Aorta (tissue), 5 donors: ENCODE results near the gene ADAMTS8. TPM values are rescaled to one million over a fixed set of nuclear protein-coding genes. Genes with fewer than 3 reads are reported as not detected.

Experiments used
- ATAC-seq: fragments of 200-7000 bp; cut with Tn5 transposase; one replicate; pipeline ENCODE4 v1.9.1; 2022; ENCODE audit warnings: moderate library complexity; ENCODE audit not compliant: low FRiP score
- DNase-seq, 2 donors: peaks; one replicate each; pipeline ENCODE4 v3.0.0-alpha.2; 2020
- H3K27ac ChIP-seq, 2 donors: one replicate each; pipeline ENCODE4 v1.5.1; 2013; ENCODE audit warnings: low read length in 2 of 2, mild to moderate bottlenecking in 2 of 2, moderate library complexity in 2 of 2, control low read depth in 1 of 2, inconsistent platforms in 1 of 2, low read depth in 1 of 2
- H3K27me3 ChIP-seq, 2 donors: one replicate each; pipeline ENCODE4 v1.6.1; 2013; ENCODE audit warnings: control low read depth in 1 of 2, low read length in 1 of 2, mild to moderate bottlenecking in 1 of 2, moderate library complexity in 1 of 2; ENCODE audit not compliant: insufficient read depth in 2 of 2, control insufficient read depth in 1 of 2
- H3K36me3 ChIP-seq, 2 donors: one replicate each; pipeline ENCODE4 v1.6.1; 2013; ENCODE audit warnings: control low read depth in 1 of 2, low read length in 1 of 2, mild to moderate bottlenecking in 1 of 2; ENCODE audit not compliant: insufficient read depth in 2 of 2, control insufficient read depth in 1 of 2
- H3K4me1 ChIP-seq, 2 donors: one replicate each; pipeline ENCODE4 v1.6.1; 2013; ENCODE audit warnings: low read length in 2 of 2, control low read depth in 1 of 2, mild to moderate bottlenecking in 1 of 2, moderate library complexity in 1 of 2; ENCODE audit not compliant: insufficient read depth in 2 of 2, control insufficient read depth in 1 of 2
- H3K4me3 ChIP-seq, 2 donors: one replicate each; pipeline ENCODE4 v1.5.1; 2013; ENCODE audit warnings: low read length in 2 of 2, control low read depth in 1 of 2, mild to moderate bottlenecking in 1 of 2
- H3K9me3 ChIP-seq: one replicate; pipeline ENCODE4 v1.6.1; 2013; ENCODE audit warnings: mild to moderate bottlenecking, low read length; ENCODE audit not compliant: control insufficient read depth
- WGBS, 2 donors: extraction: QIAGEN DNeasy Blood & Tissue Kit; methylation state at CpG; one replicate each; pipeline ENCODE4 v1.1.7; 2013; 5-methylcytosine and 5-hydroxymethylcytosine counted together
- intact Hi-C, 2 donors: fragments of 100-400 bp; cut with DNase I; formaldehyde crosslinking; loops; one replicate each; pipeline versions ENCODE4 v1.14.2 to v1.15.0; 2022
- polyA plus RNA-seq, 2 donors: library from polyadenylated mRNA; stranded (reverse); fragments of 200-250 nt; gene quantifications; one replicate each; pipeline ENCODE4 v1.2.3, GENCODE V29; 2013
- total RNA-seq, 2 donors: library from RNA; stranded (reverse); fragmentation: NEBNext Ultra II Directional; extraction: Animal tissue kit (Norgen Biotek cat#: 25700); gene quantifications; one replicate each; pipeline ENCODE4 v1.2.1, GENCODE V29; 2021
- donor health status: healthy with polysubstance abuse.
- donor health status: Bipolar disorder and iron deficiency.
- donor health status: DM: no; HTN: no; CAD: no.
- donor health status: DM: no; HTN: no; CAD: no.
- donor health status: DM: yes; HTN: yes; CAD: no.

ADAMTS8 gene
- total and polyA plus RNA-seq, 4 donors, result 3.3 to 64.9 (median 7.2) TPM

DNA sequence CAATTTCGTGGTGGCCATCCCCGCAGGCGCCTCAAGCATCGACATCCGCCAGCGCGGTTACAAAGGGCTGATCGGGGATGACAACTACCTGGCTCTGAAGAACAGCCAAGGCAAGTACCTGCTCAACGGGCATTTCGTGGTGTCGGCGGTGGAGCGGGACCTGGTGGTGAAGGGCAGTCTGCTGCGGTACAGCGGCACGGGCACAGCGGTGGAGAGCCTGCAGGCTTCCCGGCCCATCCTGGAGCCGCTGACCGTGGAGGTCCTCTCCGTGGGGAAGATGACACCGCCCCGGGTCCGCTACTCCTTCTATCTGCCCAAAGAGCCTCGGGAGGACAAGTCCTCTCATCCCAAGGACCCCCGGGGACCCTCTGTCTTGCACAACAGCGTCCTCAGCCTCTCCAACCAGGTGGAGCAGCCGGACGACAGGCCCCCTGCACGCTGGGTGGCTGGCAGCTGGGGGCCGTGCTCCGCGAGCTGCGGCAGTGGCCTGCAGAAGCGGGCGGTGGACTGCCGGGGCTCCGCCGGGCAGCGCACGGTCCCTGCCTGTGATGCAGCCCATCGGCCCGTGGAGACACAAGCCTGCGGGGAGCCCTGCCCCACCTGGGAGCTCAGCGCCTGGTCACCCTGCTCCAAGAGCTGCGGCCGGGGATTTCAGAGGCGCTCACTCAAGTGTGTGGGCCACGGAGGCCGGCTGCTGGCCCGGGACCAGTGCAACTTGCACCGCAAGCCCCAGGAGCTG lies 44.8 kb upstream of the ADAMTS8 start:
- Histone ChIP-seq H3K36me3 (no peaks in the 10 kb centered on the region), H3K4me3 (no peak overlapping the region), H3K27ac (no peak overlapping the region), H3K27me3 (no peaks in the 10 kb centered on the region), H3K4me1 (no peaks in the 10 kb centered on the region), H3K9me3 (no peaks in the 10 kb centered on the region)
- DNase-seq, result no peak
- no peak for ATAC-seq
- intact Hi-C loops, result no loop called here
- whole genome bisulfite sequencing, 2 donors, result 96 to 97% methylated on average over 43 to 52 of the region's 52 CpGs

DNA sequence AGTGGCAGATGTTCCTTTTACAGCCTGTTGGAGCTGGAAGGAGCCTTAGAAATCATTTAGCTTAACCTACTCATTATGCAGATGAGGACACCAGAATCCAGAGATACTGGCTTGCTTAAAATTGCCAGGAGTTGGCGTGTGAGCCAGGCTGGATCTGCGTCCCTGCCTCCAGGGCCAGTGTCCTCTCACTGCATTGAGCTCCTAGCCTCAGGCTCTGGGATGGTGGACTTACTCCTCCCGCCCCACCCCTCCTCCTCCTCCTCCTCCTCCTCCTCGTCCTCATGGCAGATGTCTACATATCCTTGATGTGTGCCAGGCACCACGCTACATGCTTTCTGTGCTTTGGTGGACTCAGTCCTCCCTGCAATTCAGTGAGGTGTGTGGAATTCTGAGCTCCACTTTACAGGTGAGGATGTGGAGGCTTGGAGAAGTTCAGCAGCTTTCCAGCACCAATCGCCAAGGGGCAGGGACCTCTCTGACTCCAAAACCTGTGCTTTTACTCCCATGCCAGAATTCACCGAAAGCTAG lies 44.1 kb upstream of the ADAMTS8 start:
- Histone ChIP-seq H3K9me3 (no peaks in the 10 kb centered on the region), H3K27me3 (no peaks in the 10 kb centered on the region), H3K4me3 (no peak overlapping the region), H3K4me1 (no peaks in the 10 kb centered on the region), H3K27ac (no peak overlapping the region), H3K36me3 (no peaks in the 10 kb centered on the region)
- ATAC-seq (no peak), DNase-seq (no peak)
- WGBS, 2 donors, result 93 to 95% methylated on average over 7 of the region's 7 CpGs
- intact Hi-C loops, result no loop called here

DNA sequence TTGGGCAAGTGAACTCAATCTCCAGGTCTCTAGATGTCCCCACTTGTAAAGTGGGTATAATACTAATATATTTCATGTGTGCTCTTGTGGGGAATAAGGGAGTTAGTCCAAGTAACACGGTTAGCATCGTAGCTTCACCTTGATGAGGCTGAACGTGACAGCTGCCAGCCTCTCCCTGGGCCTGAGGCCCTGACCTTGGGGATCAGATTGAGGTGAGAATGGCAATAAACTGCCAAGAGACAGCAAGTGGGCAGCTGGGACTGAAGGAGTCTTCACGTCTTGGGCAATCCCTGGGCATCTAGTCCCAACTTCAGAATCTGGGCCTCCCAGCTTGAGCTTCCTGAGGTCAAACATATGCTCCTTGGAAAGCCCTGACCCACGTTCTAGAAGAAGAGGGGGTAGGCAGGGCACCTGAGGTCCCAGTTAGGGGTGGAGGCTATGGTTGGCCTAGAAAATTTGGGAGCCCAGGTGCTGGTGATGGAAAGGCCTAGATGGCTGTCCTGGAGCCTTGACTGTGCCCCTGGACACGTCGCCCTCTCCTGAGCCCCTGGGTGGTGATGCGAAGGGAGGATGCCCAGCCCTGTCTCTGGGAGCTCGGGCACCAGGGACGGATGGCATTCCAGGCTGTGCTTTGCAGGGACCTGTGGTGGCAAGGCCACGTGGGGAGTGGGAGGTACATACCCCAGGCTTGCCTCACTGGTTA lies 43.5 kb upstream of the ADAMTS8 start:
- no peaks in the 10 kb centered on the region for H3K36me3 ChIP-seq
- DNase-seq, result no peak
- H3K27ac ChIP-seq, result no peak overlapping the region
- no peak for ATAC-seq
- H3K4me1 ChIP-seq, result no peaks in the 10 kb centered on the region
- no peaks in the 10 kb centered on the region for H3K27me3 ChIP-seq
- no peaks in the 10 kb centered on the region for H3K9me3 ChIP-seq
- H3K4me3 ChIP-seq, result no peak overlapping the region
- intact Hi-C loops, result no loop called here
- WGBS, 2 donors, result 89 to 92% methylated on average over 11 of the region's 11 CpGs

DNA sequence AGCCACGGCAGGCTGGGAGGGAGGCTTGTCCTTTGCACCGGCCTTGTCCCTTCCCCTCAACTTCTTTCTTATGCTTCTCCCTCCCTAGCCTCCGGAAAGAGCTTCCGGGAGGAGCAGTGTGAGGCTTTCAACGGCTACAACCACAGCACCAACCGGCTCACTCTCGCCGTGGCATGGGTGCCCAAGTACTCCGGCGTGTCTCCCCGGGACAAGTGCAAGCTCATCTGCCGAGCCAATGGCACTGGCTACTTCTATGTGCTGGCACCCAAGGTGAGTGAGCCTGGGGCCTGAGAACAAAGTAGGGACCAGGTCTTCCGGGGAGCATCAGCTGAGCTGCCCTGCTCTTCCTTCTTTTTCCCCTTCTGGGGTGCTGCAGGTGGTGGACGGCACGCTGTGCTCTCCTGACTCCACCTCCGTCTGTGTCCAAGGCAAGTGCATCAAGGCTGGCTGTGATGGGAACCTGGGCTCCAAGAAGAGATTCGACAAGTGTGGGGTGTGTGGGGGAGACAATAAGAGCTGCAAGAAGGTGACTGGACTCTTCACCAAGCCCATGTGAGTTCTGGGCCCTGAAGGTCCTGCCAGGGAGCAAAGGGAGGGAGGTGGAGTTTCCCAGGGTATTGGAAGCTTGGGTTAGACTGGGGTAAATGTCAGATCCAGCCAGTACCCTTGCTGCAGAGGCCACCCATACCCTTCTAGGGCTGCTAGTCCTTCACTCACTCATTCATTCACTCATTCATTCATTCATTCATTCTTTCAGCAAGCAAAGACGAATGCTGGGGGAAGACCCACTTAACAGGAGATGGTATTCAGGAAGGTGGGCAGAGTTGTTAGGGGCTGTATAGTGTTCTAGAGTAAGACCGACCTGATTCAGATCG lies 42.7 kb upstream of the ADAMTS8 start:
- Histone ChIP-seq H3K36me3 (no peaks in the 10 kb centered on the region), H3K4me1 (no peaks in the 10 kb centered on the region), H3K27me3 (no peaks in the 10 kb centered on the region), H3K4me3 (no peak overlapping the region), H3K27ac (no peak overlapping the region), H3K9me3 (no peaks in the 10 kb centered on the region)
- ATAC-seq (no peak), DNase-seq (no peak)
- WGBS, 2 donors, result 90 to 91% methylated on average over 20 of the region's 20 CpGs
- intact Hi-C loops, result no loop called here

GRCh38 chr11:130469181-130469580 lies 40.8 kb upstream of the ADAMTS8 start:
- Histone ChIP-seq H3K4me1 (no peaks in the 10 kb centered on the region), H3K9me3 (no peaks in the 10 kb centered on the region), H3K4me3 (no peak overlapping the region), H3K27ac (no peak overlapping the region), H3K36me3 (no peaks in the 10 kb centered on the region), H3K27me3 (no peaks in the 10 kb centered on the region)
- intact Hi-C loops, result no loop called here
- WGBS, 2 donors, result 91 to 93% methylated on average over 6 of the region's 6 CpGs
- DNase-seq (no peak), ATAC-seq (no peak)

DNA sequence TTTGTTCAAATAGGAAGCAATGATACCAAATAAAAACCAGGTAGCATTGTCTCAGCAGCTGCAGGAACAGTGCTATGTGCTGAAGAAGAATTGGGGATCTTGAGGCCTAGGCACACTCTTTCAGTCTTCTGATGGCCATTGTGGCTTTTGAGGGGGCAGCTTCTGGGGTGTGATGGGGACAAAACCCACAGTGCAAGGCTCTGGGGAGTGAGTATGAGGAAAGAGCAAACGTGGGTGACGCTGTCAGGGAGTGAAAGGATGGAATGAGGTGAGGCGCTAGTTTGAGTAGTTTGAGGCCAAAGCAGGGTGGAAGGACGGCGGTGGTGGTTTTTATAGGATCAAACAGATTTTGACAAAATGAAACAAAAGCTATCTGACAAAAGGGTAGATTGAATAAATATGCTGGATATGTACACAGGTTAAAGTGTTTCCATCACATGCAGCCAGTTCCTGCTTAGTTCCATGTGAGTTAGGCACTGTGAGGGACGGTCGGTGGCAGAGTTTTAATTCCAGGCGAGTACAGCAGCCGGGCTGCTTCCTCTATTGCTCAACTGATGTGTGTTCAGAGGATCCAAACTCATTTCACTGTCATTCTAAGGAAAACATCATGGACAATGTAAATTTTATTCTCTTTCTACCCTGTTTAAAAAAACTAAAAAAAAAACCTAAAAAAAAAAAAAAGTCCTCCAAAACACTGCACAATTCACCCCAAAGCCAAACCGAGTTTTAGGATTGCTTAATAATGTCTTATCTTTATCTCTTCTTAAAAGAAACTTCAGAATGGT lies 38.9 kb upstream of the ADAMTS8 start:
- Histone ChIP-seq H3K9me3 (no peaks in the 10 kb centered on the region), H3K4me1 (no peaks in the 10 kb centered on the region), H3K27me3 (no peaks in the 10 kb centered on the region), H3K4me3 (no peak overlapping the region), H3K36me3 (peaks cover 0 to 3% of the 10 kb centered on the region in 2 donors), H3K27ac (no peak overlapping the region)
- ATAC-seq, result no peak
- DNase-seq, result no peak
- WGBS, 2 donors, result 89 to 90% methylated on average over 10 of the region's 10 CpGs
- intact Hi-C loops, result no loop called here

DNA sequence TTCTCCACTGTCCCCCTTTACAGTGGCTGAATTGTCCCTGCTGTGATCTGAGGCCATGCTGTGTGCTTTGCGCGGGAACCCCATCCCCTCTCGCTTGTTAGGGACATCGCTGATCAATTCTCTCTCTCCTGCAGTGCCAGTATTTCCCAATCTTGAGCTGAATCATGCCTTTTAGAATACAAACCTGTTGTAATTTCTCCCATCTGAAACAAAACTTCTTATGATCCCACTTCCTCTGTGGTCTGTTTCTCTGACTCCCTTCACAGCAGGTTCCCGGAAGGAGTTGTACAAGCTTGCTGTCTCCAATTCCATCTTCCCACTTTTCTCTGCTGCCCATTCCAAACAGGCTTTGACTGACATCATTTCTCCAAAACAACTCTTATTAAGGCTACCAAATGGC lies 36.9 kb upstream of the ADAMTS8 start:
- H3K27ac ChIP-seq, result no peak overlapping the region
- H3K4me1 ChIP-seq, result no peaks in the 10 kb centered on the region
- no peak for DNase-seq
- intact Hi-C loops, result no loop called here
- H3K36me3 ChIP-seq, result peaks cover 0 to 3% of the 10 kb centered on the region in 2 donors
- H3K4me3 ChIP-seq, result no peak overlapping the region
- no peak for ATAC-seq
- no peaks in the 10 kb centered on the region for H3K27me3 ChIP-seq
- 92 to 97% methylated on average over 5 of the region's 5 CpGs for WGBS, 2 donors
- no peaks in the 10 kb centered on the region for H3K9me3 ChIP-seq

GRCh38 chr11:130464291-130464812 lies 35.9 kb upstream of the ADAMTS8 start:
- no peak for ATAC-seq
- intact Hi-C loops, result no loop called here
- no peaks in the 10 kb centered on the region for H3K27me3 ChIP-seq
- no peak overlapping the region for H3K27ac ChIP-seq
- no peak for DNase-seq
- H3K4me3 ChIP-seq, result no peak overlapping the region
- no peaks in the 10 kb centered on the region for H3K9me3 ChIP-seq
- H3K4me1 ChIP-seq, result no peaks in the 10 kb centered on the region
- H3K36me3 ChIP-seq, result peaks cover 0 to 3% of the 10 kb centered on the region in 2 donors
